ENCODE measurements around the gene NKX1-1.

DNA sequence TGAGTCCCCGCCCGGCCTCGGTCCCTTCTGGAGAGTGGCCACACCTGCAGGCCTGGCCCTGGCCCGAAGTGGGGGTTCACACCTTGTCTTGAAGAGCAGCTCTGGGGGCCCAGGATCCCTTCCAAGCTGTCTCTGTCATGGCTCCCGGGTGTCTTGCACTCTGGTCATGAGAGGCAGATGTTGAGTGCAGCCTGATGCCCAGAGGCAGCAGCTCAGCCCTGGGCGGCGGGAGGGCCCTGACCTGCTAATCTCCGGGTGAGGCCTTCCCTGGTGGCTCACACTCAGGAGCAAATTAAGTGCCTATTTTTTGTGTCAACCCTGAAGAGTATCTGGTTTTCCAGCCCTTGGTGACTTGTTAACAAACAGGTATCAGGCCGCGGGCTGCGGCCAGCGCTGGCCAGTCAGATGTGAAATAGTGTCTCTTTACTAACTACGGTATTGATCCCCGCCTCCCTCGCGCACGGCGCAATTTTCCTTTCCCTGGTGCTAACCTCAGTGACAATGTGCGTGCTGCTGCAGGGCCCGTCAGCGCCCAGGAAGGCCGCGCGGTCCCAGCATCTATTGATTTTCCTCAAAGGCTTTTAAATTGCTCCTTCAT, 24.2 kb downstream of the NKX1-1 start:
- TF ChIP-seq TAF1 (IDR thresholded peaks at IDR 0.05; ENCODE audit: borderline replicate concordance, insufficient read depth, low read length), result no peak
- TF ChIP-seq POLR2AphosphoS5 (IDR thresholded peaks at IDR 0.05; ENCODE audit: low read depth, low read length), result no peak
